GM12892 (cell line): ENCODE data around the gene IGF2BP3.
A peak's percentile ranks its signal among the peaks of the same experiment; 100 is the strongest.

Experiments
- DNase-seq: peaks from one replicate; pipeline ENCODE4 v3.0.0; 2011; ENCODE audit not compliant: insufficient read length
- FAIRE-seq: peaks from 2 replicates; lab custom pipeline; 2011; peaks lifted over from hg19 to GRCh38; lab: Jason Lieb, UNC
- POLR2A ChIP-seq: IDR thresholded peaks from 2 replicates; pipeline ENCODE4 v1.6.1; 2011; ENCODE audit warnings: low read depth, low read length, control low read depth
- POLR2AphosphoS5 ChIP-seq: IDR thresholded peaks from 2 replicates; pipeline ENCODE4 v1.6.1; 2011; ENCODE audit warnings: low read depth, low read length, control low read depth
- TAF1 ChIP-seq: IDR thresholded peaks from 2 replicates; pipeline ENCODE4 v1.6.1; 2011; ENCODE audit warnings: low read depth, mild to moderate bottlenecking, control low read depth, low read length, borderline replicate concordance

Gene IGF2BP3

GRCh38 chr7:23279819-23280525 is 190.3 kb downstream of the IGF2BP3 start:
- no peak for TF ChIP-seq POLR2A
- no peak for TF ChIP-seq TAF1
- TF ChIP-seq POLR2AphosphoS5 = no peak
- no peak for FAIRE-seq
- DNase-seq = no peak

GRCh38 chr7:23277359-23277989 is 192.8 kb downstream of the IGF2BP3 start:
- TF ChIP-seq POLR2AphosphoS5 (no peak), POLR2A (no peak), TAF1 (no peak)
- DNase-seq = peak; percentile 31
- FAIRE-seq = peak; percentile 73

- FAIRE-seq (no peak), DNase-seq (no peak)
- TF ChIP-seq POLR2AphosphoS5 = no peak
- no peak for TF ChIP-seq POLR2A
- no peak for TF ChIP-seq TAF1
Measured at GRCh38 chr7:23276947-23277346, 193.3 kb downstream of the IGF2BP3 start.

- FAIRE-seq = no peak
- TF ChIP-seq TAF1 (no peak), POLR2AphosphoS5 (no peak), POLR2A (no peak)
- DNase-seq = no peak
Measured at GRCh38 chr7:23276376-23276775, 193.9 kb downstream of the IGF2BP3 start.

DNA sequence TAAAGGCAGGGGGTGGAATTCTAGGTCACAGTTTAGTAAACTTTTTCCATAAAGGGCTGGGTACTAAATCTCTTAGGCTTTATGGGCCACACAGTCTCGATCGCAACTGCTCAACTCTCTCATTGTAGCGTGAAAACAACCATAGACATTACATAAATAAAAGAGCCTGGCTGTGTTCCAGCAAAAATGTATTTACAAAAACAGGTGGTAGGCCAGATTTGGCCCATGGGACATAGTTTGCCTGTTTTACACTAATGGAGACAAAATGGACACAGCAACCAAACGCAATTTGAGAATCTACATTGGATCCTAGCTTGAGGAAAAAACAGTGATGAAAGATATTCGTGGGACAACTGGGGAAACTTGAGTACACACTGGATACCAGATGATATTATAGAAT is 194.4 kb downstream of the IGF2BP3 start:
- no peak for DNase-seq
- no peak for FAIRE-seq
- TF ChIP-seq TAF1 (no peak), POLR2AphosphoS5 (no peak), POLR2A (no peak)

GRCh38 chr7:23273141-23273599 is 197.1 kb downstream of the IGF2BP3 start:
- TF ChIP-seq POLR2A (no peak), POLR2AphosphoS5 (no peak), TAF1 (0 out of 2 replicates have a peak, but pooled peaks have one; percentile 16)
- DNase-seq = peak; percentile 50
- peak; percentile 82 for FAIRE-seq

DNA sequence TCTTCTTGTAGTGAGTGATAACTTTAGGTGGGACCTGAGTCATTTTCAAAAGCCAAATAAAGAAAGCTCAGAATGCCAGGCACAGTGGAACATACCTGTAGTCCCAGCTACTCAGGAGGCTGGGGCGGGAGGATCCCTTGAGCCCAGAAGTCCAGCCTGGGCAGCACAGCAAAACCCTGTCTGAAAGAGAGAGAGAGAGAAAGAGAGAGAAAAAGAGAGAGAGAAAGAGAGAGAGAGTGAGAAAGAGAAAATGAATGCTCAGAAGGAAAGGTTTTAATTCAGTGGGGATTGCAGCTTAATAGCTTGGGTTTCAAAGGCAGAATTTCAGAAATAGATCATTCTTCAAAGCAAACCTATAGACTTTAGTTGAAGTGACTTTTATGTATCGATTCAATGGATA is 198.0 kb downstream of the IGF2BP3 start:
- no peak for DNase-seq
- no peak for FAIRE-seq
- TF ChIP-seq TAF1 (no peak), POLR2A (no peak), POLR2AphosphoS5 (no peak)

GRCh38 chr7:23268746-23269145 is 201.5 kb downstream of the IGF2BP3 start:
- DNase-seq = no peak
- no peak for TF ChIP-seq TAF1
- TF ChIP-seq POLR2AphosphoS5 = no peak
- FAIRE-seq = no peak

DNA sequence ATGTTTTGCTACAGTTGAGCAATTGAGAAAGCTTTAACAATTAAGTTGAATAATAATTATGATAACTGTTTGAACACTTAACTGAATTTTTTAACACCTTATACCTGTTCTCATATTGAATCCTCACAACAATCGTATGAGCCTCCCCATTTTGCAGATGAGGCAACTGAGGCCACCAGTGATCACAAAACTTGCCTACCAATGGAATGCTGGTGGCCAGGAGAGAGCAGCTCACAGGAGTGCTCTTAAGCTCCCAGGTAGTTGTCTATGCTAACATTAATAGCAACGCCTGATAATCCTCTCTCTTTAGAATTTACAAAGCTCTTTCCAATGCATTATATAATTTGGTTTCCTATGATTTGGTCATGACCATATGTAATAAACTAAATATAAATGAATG is 202.1 kb downstream of the IGF2BP3 start:
- no peak for FAIRE-seq
- TF ChIP-seq POLR2AphosphoS5 = no peak
- TF ChIP-seq POLR2A = no peak
- TF ChIP-seq TAF1 = no peak
- no peak for DNase-seq

DNA sequence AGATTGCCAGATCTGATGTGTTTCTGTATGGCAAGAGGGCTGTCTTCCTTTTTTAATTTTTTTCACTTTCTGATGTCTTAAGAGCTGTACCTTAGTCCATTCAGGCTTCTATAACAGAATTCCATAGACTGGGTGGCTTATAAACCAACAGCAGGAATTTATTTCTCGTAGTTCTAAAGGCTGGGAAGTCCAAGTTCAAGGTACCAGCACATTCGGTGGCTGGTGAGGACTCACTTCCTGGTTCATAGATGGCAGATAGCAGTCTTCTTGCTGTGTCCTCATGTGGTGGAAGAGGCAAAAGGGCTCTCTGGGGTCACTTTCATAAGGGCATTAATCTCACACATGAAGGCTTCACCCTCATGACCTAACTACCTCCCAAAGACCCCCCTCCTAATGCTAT is 202.9 kb downstream of the IGF2BP3 start:
- FAIRE-seq = no peak
- no peak for DNase-seq
- TF ChIP-seq TAF1 = no peak
- TF ChIP-seq POLR2AphosphoS5 = no peak
- TF ChIP-seq POLR2A = no peak

- no peak for TF ChIP-seq POLR2A
- no peak for TF ChIP-seq TAF1
- TF ChIP-seq POLR2AphosphoS5 = no peak
- DNase-seq (no peak), FAIRE-seq (no peak)
Measured at GRCh38 chr7:23266918-23267317, 203.4 kb downstream of the IGF2BP3 start.

DNA sequence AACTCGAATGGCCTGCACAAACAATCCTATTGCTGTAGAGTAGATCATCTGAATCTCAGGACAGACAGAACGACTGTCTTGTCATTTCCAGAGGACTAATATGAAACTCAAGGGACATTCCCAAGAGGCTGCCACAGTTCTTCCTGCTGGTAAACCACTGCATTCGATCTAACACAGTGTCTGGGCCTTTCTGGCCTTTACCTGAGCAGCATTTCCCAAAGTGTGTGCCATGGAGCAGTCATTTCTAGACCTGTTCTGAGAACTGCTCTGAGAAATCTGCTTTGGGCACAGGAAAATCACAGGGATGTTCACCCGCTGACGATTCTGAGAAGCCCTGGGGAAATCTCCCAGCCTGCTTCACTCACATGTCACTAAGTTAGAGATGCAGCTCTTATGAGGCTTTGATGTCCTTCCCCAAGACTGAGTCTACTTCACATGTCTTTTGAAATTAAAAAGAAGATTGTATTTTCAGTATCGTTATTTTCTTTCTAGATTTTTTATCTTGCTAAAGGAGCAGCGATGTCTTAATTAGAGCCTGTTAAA is 205.3 kb downstream of the IGF2BP3 start:
- TF ChIP-seq TAF1 = no peak
- TF ChIP-seq POLR2AphosphoS5 = no peak
- no peak for TF ChIP-seq POLR2A
- DNase-seq (no peak), FAIRE-seq (peak; percentile 60)
